Measurements from ENCODE around the gene MICALL1.

- TF ChIP-seq EP300 (IDR thresholded peaks at IDR 0.05; ENCODE audit: low read depth) (no peak), CTCF (IDR thresholded peaks at IDR 0.05) (no peak), POLR2A (IDR thresholded peaks at IDR 0.05) (no peak), POLR2AphosphoS5 (IDR thresholded peaks at IDR 0.05) (no peak)
Measured at GRCh38 chr22:37985050-37985585, 79.0 kb downstream of the MICALL1 start.

Measured in transverse colon (tissue), 4 donors.